ENCODE measurements around the gene GABRR1.

Gene GABRR1

GRCh38 chr6:89221971-89222711, 5.0 kb upstream of the GABRR1 start:
- Histone ChIP-seq H3K4me2 (ENCODE audit: low read length) (no peak overlapping the region), H3K4me1 (ENCODE audit: control insufficient read depth, low read length) (no peaks in the 10 kb centered on the region), H3K27me3 (ENCODE audit: control insufficient read depth, low read length) (peaks cover 24% of the 10 kb centered on the region), H3K79me2 (ENCODE audit: control insufficient read depth, low read length) (no peaks in the 10 kb centered on the region), H3K9me2 (replicated peaks; ENCODE audit: control insufficient read depth, low read length) (no peaks in the 10 kb centered on the region), H3F3A (ENCODE audit: control insufficient read depth, insufficient read depth) (no peaks in the 10 kb centered on the region), H3K9me3 (ENCODE audit: control insufficient read depth, insufficient read depth, low read length) (no peaks in the 10 kb centered on the region), H3K27ac (ENCODE audit: low read depth, low read length) (no peak overlapping the region), H4K20me1 (ENCODE audit: control insufficient read depth, insufficient read depth, low read depth, low read length) (no peaks in the 10 kb centered on the region), H3K36me3 (ENCODE audit: control insufficient read depth, low read length) (no peaks in the 10 kb centered on the region), H3K4me3 (ENCODE audit: low read length) (no peak overlapping the region)
- no peak for TF ChIP-seq CTCF (IDR thresholded peaks at IDR 0.05; ENCODE audit: low read depth, low read length, poor library complexity, severe bottlenecking)
- no peak for TF ChIP-seq EZH2phosphoT487 (IDR thresholded peaks at IDR 0.05; ENCODE audit: borderline replicate concordance, low read length)

- TF ChIP-seq EZH2phosphoT487 (IDR thresholded peaks at IDR 0.05; ENCODE audit: borderline replicate concordance, low read length) = no peak
- TF ChIP-seq CTCF (IDR thresholded peaks at IDR 0.05; ENCODE audit: low read depth, low read length, poor library complexity, severe bottlenecking) = no peak
- no peaks in the 10 kb centered on the region for H3K79me2 ChIP-seq (ENCODE audit: control insufficient read depth, low read length)
- H4K20me1 ChIP-seq (ENCODE audit: control insufficient read depth, insufficient read depth, low read depth, low read length) = no peaks in the 10 kb centered on the region
- no peaks in the 10 kb centered on the region for H3K36me3 ChIP-seq (ENCODE audit: control insufficient read depth, low read length)
- no peak overlapping the region for H3K4me3 ChIP-seq (ENCODE audit: low read length)
- H3K27me3 ChIP-seq (ENCODE audit: control insufficient read depth, low read length) = peaks cover 31% of the 10 kb centered on the region
- no peaks in the 10 kb centered on the region for H3K9me3 ChIP-seq (ENCODE audit: control insufficient read depth, insufficient read depth, low read length)
- no peak overlapping the region for H3K27ac ChIP-seq (ENCODE audit: low read depth, low read length)
- H3F3A ChIP-seq (ENCODE audit: control insufficient read depth, insufficient read depth) = no peaks in the 10 kb centered on the region
- H3K4me1 ChIP-seq (ENCODE audit: control insufficient read depth, low read length) = no peaks in the 10 kb centered on the region
- no peak overlapping the region for H3K4me2 ChIP-seq (ENCODE audit: low read length)
- no peaks in the 10 kb centered on the region for H3K9me2 ChIP-seq (replicated peaks; ENCODE audit: control insufficient read depth, low read length)
Observed at GRCh38 chr6:89221129-89221528, 4.0 kb upstream of the GABRR1 start.

GRCh38 chr6:89216411-89216810, 747 bp downstream of the GABRR1 start:
- Histone ChIP-seq H3K36me3 (ENCODE audit: control insufficient read depth, low read length) (no peaks in the 10 kb centered on the region), H3K4me3 (ENCODE audit: low read length) (no peak overlapping the region), H3K27me3 (ENCODE audit: control insufficient read depth, low read length) (peaks cover 42% of the 10 kb centered on the region), H3K9me2 (replicated peaks; ENCODE audit: control insufficient read depth, low read length) (no peaks in the 10 kb centered on the region), H3K4me2 (ENCODE audit: low read length) (no peak overlapping the region), H4K20me1 (ENCODE audit: control insufficient read depth, insufficient read depth, low read depth, low read length) (no peaks in the 10 kb centered on the region), H3K79me2 (ENCODE audit: control insufficient read depth, low read length) (no peaks in the 10 kb centered on the region), H3K9me3 (ENCODE audit: control insufficient read depth, insufficient read depth, low read length) (no peaks in the 10 kb centered on the region), H3K27ac (ENCODE audit: low read depth, low read length) (no peak overlapping the region), H3F3A (ENCODE audit: control insufficient read depth, insufficient read depth) (no peaks in the 10 kb centered on the region), H3K4me1 (ENCODE audit: control insufficient read depth, low read length) (no peaks in the 10 kb centered on the region)
- TF ChIP-seq CTCF (IDR thresholded peaks at IDR 0.05; ENCODE audit: low read depth, low read length, poor library complexity, severe bottlenecking) (no peak), EZH2phosphoT487 (IDR thresholded peaks at IDR 0.05; ENCODE audit: borderline replicate concordance, low read length) (no peak)
